ENCODE results near the gene RYR1.

GRCh38 chr19:38467541-38468525 lies 34.3 kb downstream of the RYR1 start:
- TF ChIP-seq CTCF (IDR thresholded peaks at IDR 0.05): no peak
- no peak for TF ChIP-seq POLR2A (IDR thresholded peaks at IDR 0.05)

Data from body of pancreas (tissue), 4 donors.